GM12872 (cell line): ENCODE measurements around the gene NFATC2.

ENCODE experiments used
- TF ChIP-seq, protein P1 (sequence below): IDR thresholded peaks from 3 replicates; pipeline ENCODE4 v1.5.1; 2011; ENCODE audit warnings: low read depth, mild to moderate bottlenecking, low read length, moderate library complexity; ENCODE audit not compliant: insufficient read depth

NFATC2 gene

DNA sequence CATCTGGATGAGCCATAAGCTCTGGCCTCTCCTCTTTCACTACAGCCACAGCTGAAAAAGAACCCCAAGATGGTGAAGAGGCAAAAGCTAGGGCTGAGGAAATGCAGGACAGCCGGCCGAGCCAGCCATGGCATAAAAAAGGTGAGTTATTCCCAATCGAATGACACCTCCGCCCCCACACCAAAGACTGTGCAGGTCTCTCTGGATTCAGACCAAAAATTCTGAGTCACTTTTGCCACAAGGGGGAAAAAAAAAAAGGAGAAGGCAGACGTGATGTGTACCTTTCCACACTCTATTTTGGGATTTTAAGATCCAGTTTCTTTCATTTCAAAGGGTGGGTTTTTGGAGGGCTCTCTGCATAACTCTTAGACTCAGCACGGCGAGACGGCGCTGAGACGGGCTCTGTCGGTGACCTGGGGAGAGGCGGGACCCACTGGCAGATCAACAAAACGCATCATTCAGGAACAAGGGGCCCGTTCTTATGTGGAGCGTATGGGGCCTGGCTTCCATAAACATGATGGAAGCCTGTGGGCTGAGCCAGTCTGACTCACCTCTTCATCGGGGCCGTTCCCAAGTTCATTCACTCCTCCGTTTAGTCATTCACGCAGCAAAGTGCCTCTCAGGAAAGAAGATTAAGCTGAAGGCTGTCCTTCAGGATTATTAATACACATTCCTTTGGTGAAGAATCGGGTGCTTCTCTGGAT lies 54.8 kb downstream of the NFATC2 start:
- TF ChIP-seq, protein P1, sequence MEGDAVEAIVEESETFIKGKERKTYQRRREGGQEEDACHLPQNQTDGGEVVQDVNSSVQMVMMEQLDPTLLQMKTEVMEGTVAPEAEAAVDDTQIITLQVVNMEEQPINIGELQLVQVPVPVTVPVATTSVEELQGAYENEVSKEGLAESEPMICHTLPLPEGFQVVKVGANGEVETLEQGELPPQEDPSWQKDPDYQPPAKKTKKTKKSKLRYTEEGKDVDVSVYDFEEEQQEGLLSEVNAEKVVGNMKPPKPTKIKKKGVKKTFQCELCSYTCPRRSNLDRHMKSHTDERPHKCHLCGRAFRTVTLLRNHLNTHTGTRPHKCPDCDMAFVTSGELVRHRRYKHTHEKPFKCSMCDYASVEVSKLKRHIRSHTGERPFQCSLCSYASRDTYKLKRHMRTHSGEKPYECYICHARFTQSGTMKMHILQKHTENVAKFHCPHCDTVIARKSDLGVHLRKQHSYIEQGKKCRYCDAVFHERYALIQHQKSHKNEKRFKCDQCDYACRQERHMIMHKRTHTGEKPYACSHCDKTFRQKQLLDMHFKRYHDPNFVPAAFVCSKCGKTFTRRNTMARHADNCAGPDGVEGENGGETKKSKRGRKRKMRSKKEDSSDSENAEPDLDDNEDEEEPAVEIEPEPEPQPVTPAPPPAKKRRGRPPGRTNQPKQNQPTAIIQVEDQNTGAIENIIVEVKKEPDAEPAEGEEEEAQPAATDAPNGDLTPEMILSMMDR: no peak

DNA sequence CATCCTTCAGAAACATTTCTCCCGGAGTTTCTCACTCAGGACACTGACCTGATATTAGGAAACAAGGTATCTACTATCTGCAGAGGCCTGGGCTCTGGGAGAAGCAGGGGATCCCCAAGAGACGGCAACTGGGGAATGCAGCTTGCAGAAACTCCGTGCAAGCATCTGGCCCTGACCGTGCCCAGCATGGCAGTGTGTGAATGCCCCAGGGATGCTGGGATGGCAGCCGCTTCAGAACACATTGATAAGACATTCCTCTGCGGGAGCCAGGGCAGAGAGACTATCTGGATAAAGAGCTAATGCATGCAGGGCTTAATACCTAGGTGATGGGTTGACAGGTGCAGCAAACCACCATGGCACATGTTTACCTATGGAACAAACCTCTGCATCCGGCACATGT lies 55.4 kb downstream of the NFATC2 start:
- TF ChIP-seq, protein P1: no peak

DNA sequence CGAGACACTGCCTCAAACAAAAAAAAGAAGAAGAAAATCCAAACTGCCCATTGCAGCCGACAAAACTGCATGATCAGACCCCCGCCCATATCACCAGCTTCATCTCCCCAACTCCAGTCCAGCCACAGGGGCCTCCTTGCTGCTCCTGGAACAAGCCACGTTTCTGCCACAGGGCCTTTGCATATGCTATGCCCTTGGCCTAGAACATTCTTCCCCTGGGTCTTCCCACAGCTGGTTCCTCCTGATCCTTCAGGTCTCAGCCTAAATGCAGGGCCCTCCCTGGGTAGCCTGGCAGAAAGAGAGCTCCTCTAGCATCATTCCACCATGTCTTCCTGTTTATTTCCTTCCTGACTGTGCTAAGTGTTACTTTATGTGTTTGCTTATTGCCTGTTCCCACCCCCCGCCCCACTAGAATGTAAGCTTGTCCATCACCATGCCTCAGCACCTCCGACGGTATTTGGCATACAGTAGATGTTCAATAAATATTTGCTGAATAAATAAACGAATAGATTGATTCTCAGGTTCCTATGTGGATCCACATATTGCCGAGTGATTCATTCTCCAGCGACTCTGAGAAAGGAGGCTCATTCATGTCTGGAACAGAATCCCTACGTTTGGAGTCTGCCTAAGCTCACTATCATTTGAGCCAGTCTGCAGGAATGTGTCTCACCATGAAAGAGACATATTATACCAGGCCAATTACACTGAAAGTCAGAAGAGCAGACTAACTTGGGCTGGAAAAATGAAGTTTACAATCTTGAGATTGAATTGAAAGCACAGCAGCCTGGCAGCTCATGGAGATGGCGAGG lies 56.1 kb downstream of the NFATC2 start:
- TF ChIP-seq, protein P1: no peak

DNA sequence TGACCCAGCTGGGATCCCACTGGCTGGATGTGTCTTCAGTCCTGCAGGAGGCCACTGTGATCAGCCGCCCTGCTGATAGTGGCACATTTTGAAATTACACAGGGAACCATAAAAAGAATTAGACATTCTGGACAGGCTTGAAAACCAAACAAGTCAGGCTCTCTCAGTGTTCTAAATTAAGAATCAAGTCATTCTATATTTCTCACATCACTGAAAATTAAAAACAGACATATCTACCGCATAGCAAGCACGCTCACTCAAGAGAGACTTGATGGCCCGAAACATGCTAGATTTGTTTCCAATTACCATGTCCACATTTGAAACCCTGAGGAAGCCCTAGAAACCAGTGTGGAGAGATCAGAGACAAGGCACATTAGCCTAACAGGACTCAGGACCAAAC lies 57.7 kb downstream of the NFATC2 start:
- TF ChIP-seq, protein P1: no peak

DNA sequence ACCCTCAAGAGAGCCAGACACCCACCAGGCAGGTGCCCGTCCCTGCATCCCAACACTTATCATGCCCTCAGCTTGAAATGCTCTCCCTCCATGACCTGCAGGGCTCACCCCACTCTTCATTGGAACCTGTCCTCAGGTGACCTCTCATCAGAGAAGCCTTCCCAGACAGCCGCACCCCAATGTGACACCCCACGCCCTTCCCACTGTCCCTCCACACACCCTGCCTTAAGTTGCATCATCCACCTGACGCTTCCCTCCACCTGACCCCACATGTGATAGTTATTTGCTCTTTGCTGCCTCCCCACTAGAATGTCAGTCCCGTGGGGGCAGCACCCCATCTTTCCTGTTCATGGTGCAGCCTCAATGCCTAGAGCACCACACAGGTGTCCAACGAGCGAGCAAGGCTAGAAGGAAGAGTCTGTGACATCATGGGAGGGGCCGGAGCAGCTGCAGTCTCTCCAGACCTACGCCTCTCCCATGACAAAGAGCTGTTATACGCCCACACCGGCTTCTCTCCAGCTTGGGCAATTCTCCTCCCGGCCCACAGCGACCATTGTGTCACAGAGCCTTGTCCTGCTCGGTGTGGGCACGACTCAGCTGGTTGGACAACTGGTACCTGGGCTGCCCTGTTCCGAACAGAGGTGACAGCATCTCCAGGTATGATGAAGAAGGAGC lies 58.2 kb downstream of the NFATC2 start:
- TF ChIP-seq, protein P1: no peak

DNA sequence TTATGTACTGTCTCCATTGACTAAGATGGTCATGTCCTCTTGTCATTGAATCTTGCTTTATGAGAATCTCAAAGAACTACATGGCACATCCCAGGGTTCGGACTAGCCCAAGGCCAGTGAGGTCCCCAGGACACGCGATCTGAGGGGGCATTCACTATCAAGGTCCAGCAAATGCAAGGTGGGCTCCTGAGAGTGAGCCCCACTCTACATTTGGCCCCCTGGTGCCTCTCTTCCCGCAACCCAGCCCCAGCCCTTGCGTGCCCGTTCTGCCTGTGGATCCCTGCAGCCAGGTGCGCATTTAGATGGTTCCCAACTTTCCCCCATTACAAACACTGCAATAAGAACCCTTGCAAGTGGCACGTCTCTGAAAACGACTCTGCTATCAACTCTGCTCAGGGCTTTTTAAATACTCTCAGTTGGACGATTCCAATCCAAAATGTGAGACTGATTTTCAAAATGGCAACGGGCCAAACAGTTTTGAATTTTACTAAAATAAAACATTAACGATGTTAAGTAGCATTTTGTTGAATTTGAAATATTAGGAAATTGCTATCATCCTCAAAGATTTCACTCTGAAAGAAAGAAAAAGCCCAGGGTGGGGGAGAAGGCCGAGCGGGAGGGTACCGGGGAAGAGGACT lies 59.6 kb downstream of the NFATC2 start:
- TF ChIP-seq, protein P1: no peak

DNA sequence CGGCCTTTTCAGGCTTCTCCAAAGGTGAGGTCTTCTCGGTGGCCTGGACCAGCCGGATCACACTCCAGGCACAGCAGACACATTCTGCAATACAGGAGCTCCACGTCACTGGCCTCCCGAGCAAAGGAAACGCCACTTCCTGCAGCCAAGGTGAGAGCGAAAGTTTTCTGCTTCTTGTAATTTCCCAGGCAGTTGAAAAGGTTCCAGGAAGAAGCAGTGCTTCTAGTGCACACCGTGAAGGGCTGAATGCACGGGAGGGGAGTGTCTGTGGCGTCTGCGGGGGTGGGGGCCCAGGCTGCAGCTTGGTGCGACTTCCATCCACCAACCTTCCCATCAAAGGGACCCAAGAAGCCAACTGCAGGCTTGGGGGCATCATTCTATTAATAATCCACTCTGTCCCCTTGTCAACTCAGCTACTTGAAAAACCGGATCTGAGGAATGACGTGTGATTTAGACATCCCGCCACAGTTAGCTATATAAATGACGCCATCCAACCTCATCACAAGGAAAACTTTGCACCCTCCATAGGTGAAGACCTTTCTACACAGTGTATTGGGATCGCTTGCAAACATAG lies 61.1 kb downstream of the NFATC2 start:
- TF ChIP-seq, protein P1: no peak
